Thyroid gland (tissue), 4 donors: Measurements from ENCODE around the gene CPXM2. TPM values are rescaled to one million over a fixed set of nuclear protein-coding genes. Genes with fewer than 3 reads are reported as not detected.

ENCODE experiments used
- DNase-seq, 2 donors: peaks; one replicate each; pipeline ENCODE4 v3.0.0-alpha.2; 2019
- H3K27ac ChIP-seq, 3 donors: fragments of 200-600 bp; sonication (generic); 1 replicate in 2 of 3; 2 replicates in 1 of 3; pipeline ENCODE4 v1.5.1; 2016 to 2019; ENCODE audit warnings: mild to moderate bottlenecking in 1 of 3, moderate library complexity in 1 of 3
- H3K27me3 ChIP-seq: fragments of 200-600 bp; sonication (generic); one replicate; pipeline ENCODE4 v1.5.1; 2019
- H3K36me3 ChIP-seq, 2 donors: fragments of 200-600 bp; sonication (generic); one replicate each; pipeline ENCODE4 v1.5.1; 2016 to 2019
- H3K4me1 ChIP-seq, 2 donors: fragments of 200-600 bp; sonication (generic); one replicate each; pipeline ENCODE4 v1.5.1; 2017 to 2019
- H3K4me3 ChIP-seq, 3 donors: fragments of 200-600 bp; sonication (generic); replicated peaks in 1 of 3; 1 replicate in 2 of 3; 2 replicates in 1 of 3; pipeline ENCODE4 v1.5.1; 2016; ENCODE audit warnings: mild to moderate bottlenecking in 1 of 3
- H3K9me3 ChIP-seq: fragments of 200-600 bp; sonication (generic); one replicate; pipeline ENCODE4 v1.5.1; 2017
- CTCF ChIP-seq, 6 experiments: fragments of 200-600 bp in 3 of 6; fragments of 450-650 bp in 3 of 6; sonication (generic) in 3 of 6; IDR thresholded peaks; one replicate each; pipeline ENCODE4 v1.5.1; 2016 to 2019; ENCODE audit warnings: antibody characterized with exemption in 6 of 6, mild to moderate bottlenecking in 2 of 6, inconsistent platforms in 1 of 6, moderate library complexity in 1 of 6
- POLR2A ChIP-seq, 2 donors: fragments of 450-650 bp; IDR thresholded peaks; one replicate each; pipeline ENCODE4 v1.6.1; 2017; ENCODE audit warnings: antibody characterized with exemption in 2 of 2, mild to moderate bottlenecking in 2 of 2, moderate library complexity in 1 of 2
- WGBS, 2 donors: methylation state at CpG; one replicate each; pipeline ENCODE4 v1.1.5; 2017; 5-methylcytosine and 5-hydroxymethylcytosine counted together
- intact Hi-C: fragments of 100-400 bp; cut with DNase I; formaldehyde crosslinking; loops from one replicate; pipeline ENCODE4 v1.15.1; 2023
- total RNA-seq, 4 donors: library from RNA; depleted of rRNA; stranded (reverse); fragments of >200 nt; gene quantifications; one replicate each; pipeline ENCODE4 v1.2.3, GENCODE V29; 2016

The CPXM2 gene
- total RNA-seq, 4 donors from 2014 or later: 6.3 to 11.6 (median 8.5) TPM

- WGBS, 2 donors: 51 to 77% methylated on average over 6 of the region's 6 CpGs
- Histone ChIP-seq H3K27me3 (no peaks in the 10 kb centered on the region), H3K9me3 (no peaks in the 10 kb centered on the region), H3K4me3 (no peak overlapping the region), H3K4me1 (no peaks in the 10 kb centered on the region), H3K27ac (no peak overlapping the region), H3K36me3 (no peaks in the 10 kb centered on the region)
- TF ChIP-seq POLR2A (IDR thresholded peaks at IDR 0.05): no peak
- TF ChIP-seq CTCF (IDR thresholded peaks at IDR 0.05): no peak
- intact Hi-C loops: no loop called here
- no peak for DNase-seq
Measured at GRCh38 chr10:123808906-123809305, 82.7 kb downstream of the CPXM2 start.

- Histone ChIP-seq H3K9me3 (no peaks in the 10 kb centered on the region), H3K27ac (no peak overlapping the region), H3K4me3 (no peak overlapping the region), H3K36me3 (no peaks in the 10 kb centered on the region), H3K27me3 (no peaks in the 10 kb centered on the region), H3K4me1 (no peaks in the 10 kb centered on the region)
- no peak for DNase-seq
- intact Hi-C loops: no loop called here
- whole genome bisulfite sequencing, 2 donors: 30 to 34% methylated on average over 2 of the region's 2 CpGs
- TF ChIP-seq CTCF (IDR thresholded peaks at IDR 0.05) (no peak), POLR2A (IDR thresholded peaks at IDR 0.05) (no peak)
Measured at GRCh38 chr10:123808286-123808685, 83.3 kb downstream of the CPXM2 start.

GRCh38 chr10:123807444-123808035, 84.1 kb downstream of the CPXM2 start:
- intact Hi-C loops: no loop called here
- TF ChIP-seq POLR2A (IDR thresholded peaks at IDR 0.05) (no peak), CTCF (IDR thresholded peaks at IDR 0.05) (no peak)
- DNase-seq: no peak
- no peaks in the 10 kb centered on the region for H3K9me3 ChIP-seq
- H3K36me3 ChIP-seq: no peaks in the 10 kb centered on the region
- 31 to 37% methylated on average over 5 of the region's 5 CpGs for WGBS, 2 donors
- no peak overlapping the region for H3K4me3 ChIP-seq
- H3K27me3 ChIP-seq: no peaks in the 10 kb centered on the region
- no peaks in the 10 kb centered on the region for H3K4me1 ChIP-seq
- no peak overlapping the region for H3K27ac ChIP-seq

- H3K27me3 ChIP-seq: no peaks in the 10 kb centered on the region
- intact Hi-C loops: no loop called here
- no peaks in the 10 kb centered on the region for H3K4me1 ChIP-seq
- H3K36me3 ChIP-seq: no peaks in the 10 kb centered on the region
- H3K4me3 ChIP-seq: no peak overlapping the region
- TF ChIP-seq POLR2A (IDR thresholded peaks at IDR 0.05) (no peak), CTCF (IDR thresholded peaks at IDR 0.05) (no peak)
- no peak overlapping the region for H3K27ac ChIP-seq
- WGBS, 2 donors: 69 to 75% methylated on average over 3 of the region's 3 CpGs
- no peak for DNase-seq
- H3K9me3 ChIP-seq: no peaks in the 10 kb centered on the region
Measured at GRCh38 chr10:123804716-123805115, 86.9 kb downstream of the CPXM2 start.

- Histone ChIP-seq H3K4me1 (no peaks in the 10 kb centered on the region), H3K36me3 (no peaks in the 10 kb centered on the region), H3K27me3 (no peaks in the 10 kb centered on the region), H3K4me3 (no peak overlapping the region), H3K27ac (no peak overlapping the region), H3K9me3 (no peaks in the 10 kb centered on the region)
- TF ChIP-seq POLR2A (IDR thresholded peaks at IDR 0.05) (no peak), CTCF (IDR thresholded peaks at IDR 0.05) (no peak)
- 84 to 87% methylated on average over 7 of the region's 7 CpGs for WGBS, 2 donors
- intact Hi-C loops: no loop called here
- no peak for DNase-seq
Measured at GRCh38 chr10:123800821-123801220, 90.8 kb downstream of the CPXM2 start.
